HG03442 (cell line): ENCODE measurements around the gene MTNR1A.
"Not testable (repeated sequence)": the region's sequence is repeated elsewhere in the genome, so short reads cannot be mapped to it uniquely, and the experiment has no call there.

Experiments
- ATAC-seq: cut with Tn5 transposase; IDR thresholded peaks from one replicate; pipeline ENCODE4 v1.9.1; 2021; ENCODE audit warnings: mild to moderate bottlenecking, moderate library complexity; ENCODE audit not compliant: unreplicated experiment

The MTNR1A gene

GRCh38 chr4:186563761-186564160 is 8.4 kb upstream of the MTNR1A start:
- no peak for ATAC-seq

- ATAC-seq = no peak
Measured at GRCh38 chr4:186561748-186562147, 6.4 kb upstream of the MTNR1A start.

DNA sequence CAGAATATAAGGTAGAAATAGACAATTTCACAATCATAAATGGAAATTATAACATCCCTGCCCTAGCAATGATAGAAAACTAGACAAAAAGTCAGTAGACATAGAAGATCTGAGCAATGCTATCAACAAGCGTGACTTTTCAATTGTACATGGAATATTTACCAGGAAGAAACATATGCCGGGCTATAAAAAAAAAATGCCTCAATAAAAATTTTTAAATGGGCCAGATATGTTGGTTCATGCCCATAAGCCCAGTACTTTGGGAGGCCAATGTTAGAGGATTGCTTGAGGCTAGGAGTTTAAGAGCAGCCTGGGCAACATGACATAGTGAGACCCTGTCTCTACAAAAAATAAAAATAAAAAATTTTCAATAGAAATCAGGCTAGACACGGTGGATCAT is 5.3 kb upstream of the MTNR1A start:
- no peak for ATAC-seq

GRCh38 chr4:186557486-186557885 is 2.1 kb upstream of the MTNR1A start:
- ATAC-seq = no peak

DNA sequence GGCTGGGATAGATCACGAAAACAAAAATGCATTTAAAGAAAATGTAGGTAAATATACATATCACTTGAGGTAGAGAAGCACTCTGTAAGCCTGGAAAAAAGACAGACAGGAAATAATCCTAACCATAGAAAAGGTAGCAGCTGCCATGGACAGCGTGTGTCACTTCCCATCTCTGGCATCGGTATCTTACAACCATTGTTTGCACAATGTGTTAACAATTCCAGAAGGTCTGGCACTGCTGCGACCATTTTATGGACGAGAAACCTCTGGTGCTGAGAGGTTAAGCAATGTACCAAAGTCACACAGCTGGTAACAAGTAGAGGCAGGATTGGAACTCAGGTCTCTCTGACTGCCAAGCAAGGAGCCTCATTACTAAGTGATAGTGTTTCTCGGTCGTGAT is 1.7 kb upstream of the MTNR1A start:
- ATAC-seq = no peak

- ATAC-seq = no peak
Measured at GRCh38 chr4:186554539-186554913, 841 bp downstream of the MTNR1A start.

- no peak for ATAC-seq
Measured at GRCh38 chr4:186553717-186554116, 1.6 kb downstream of the MTNR1A start.

GRCh38 chr4:186551849-186552248 is 3.5 kb downstream of the MTNR1A start:
- no peak for ATAC-seq

DNA sequence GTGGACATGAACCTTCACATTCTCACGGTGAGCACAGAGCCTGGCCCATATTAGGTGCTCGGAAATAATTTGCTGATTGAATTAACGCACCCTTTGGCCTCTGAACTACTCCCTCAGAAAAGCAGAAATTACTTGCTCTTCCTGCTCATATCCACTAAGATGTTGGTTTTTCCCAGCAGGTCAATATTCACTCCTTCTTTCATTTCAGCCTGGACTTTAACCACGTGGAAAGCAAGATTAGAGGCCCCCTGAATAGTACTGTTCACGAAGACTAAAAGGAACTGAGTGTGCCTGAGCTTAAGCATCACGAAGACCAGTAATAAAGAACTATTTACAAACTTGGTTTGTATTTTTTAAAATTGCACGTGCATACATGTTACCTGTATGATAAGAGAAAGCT is 9.9 kb downstream of the MTNR1A start:
- no peak for ATAC-seq

- ATAC-seq = no peak
Measured at GRCh38 chr4:186543206-186543605, 12.2 kb downstream of the MTNR1A start.

- ATAC-seq = no peak
Measured at GRCh38 chr4:186541801-186542200, 13.6 kb downstream of the MTNR1A start.

- ATAC-seq = no peak
Measured at GRCh38 chr4:186537843-186538521, 17.4 kb downstream of the MTNR1A start.

DNA sequence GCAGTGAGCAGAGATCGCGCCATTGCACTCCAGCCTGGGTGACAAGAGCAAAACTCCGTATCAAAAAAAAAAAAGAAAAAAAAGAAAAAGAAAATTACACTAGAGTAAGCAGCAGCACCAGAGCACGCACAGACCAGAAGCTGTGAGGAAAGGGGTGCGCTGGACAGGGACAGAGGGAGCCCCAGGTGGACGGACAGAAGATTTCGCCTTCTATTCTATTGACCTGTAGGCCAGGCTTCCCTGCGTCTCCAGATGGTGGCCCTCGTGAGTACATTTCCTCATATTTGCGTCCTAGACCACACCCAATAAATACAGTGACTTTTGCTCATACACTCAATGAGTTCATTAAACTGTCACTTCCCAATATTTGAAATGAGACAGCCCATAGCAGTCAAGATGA is 19.1 kb downstream of the MTNR1A start:
- ATAC-seq = no peak

- no peak for ATAC-seq
Measured at GRCh38 chr4:186534056-186534455, 21.3 kb downstream of the MTNR1A start.

- not testable (repeated sequence) for ATAC-seq
Measured at GRCh38 chr4:186523927-186524326, 31.4 kb downstream of the MTNR1A start.

DNA sequence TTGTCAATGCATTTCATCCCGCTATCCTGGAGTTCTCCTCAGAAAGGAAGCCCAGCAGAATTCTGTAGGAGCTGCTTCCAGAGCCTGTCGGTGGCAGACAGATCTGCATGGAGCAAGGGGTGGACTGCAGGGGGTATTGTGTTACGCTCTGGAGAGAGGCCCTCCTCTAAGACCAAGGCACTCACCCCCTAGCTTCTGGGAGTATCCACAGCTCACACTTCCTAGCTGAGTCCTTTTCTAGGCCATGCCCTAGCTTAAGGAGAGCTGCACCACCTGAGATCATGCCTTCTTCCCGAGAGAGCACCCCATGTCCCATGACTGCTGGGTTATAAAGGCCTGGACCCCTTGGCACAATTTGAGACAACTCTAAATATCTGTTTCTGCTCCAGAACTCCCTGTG is 39.1 kb downstream of the MTNR1A start:
- no peak for ATAC-seq

DNA sequence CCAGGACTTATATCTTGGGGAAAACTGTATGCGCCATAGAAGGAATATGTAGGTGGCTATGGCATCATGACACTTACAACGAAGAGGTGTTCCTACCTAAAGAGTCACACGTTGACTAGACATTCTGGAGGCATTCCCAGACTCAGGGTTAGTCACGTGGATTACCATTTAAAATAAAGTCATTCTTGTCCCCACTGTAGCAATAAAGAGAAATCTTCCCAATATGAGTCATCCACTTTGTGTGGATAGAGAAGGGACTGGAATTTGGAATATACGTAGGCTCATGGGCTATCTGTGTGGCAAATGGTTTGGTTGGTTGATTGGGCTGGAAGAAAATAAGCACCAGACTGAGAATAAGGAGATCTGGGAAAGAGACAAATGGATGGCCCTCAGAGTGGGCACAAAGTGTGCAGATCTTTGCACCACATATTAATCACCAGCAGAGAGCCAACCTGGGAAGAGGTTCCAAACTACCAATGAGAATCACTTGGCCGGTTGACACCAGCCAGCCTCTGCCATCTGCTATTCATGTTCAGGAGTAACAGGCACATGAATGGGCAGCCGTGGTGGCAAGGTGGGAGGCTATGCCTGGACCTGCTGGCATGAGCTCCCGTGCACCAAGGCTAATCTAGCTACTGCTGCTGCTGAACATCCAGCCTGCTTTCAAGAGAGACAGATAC is 41.0 kb downstream of the MTNR1A start:
- ATAC-seq = no peak

DNA sequence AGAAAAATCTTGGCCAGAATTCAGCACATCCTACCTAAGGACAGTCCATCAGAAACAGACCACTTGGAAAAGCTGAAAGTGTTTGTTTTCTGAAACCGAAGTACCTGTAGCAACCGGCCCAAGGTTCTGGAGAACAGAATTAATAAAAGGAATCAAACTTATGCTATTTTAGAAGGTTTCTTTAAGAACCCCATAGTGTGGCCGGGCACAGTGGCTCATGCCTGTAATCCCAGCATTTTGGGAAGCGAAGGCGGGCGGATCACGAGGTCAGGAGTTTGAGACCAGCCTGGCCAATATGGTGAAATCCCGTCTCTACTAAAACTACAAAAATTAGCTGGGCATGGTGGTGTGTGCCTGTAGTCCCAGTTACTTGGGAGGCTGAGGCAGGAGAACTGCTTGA is 50.6 kb downstream of the MTNR1A start:
- not testable (repeated sequence) for ATAC-seq

GRCh38 chr4:186502231-186502630 is 53.1 kb downstream of the MTNR1A start:
- no peak for ATAC-seq

GRCh38 chr4:186501554-186501953 is 53.8 kb downstream of the MTNR1A start:
- no peak for ATAC-seq

GRCh38 chr4:186500721-186501304 is 54.6 kb downstream of the MTNR1A start:
- no peak for ATAC-seq

GRCh38 chr4:186499467-186499866 is 55.9 kb downstream of the MTNR1A start:
- ATAC-seq = no peak
